ENCODE results near the gene MCOLN3. TPM values are rescaled to one million over a fixed set of nuclear protein-coding genes. Genes with fewer than 3 reads are reported as not detected.

Gene MCOLN3
- total RNA-seq, 4 donors from 2014 or later, result 2.1 to 37.7 (median 12.0) TPM

DNA sequence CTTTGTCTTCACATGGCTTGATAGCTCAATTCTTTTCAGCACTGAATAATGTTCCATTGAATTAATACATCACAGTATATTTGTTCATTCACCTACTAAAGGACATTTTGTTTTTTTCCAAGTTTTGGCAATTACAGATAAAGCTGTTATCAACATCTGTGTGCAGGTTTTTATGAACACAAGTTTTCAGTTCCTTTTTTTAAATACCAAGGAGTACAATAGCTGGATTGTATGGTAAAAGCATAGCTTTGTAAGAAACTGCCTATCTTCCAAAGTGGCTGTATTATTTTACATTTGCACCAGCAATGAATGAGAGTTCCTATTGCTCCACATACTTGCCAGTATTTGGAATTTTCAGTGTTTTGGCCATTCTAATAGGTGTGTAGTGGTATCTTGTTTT is 46.6 kb downstream of the MCOLN3 start:
- H3K27ac ChIP-seq, result no peak overlapping the region
- intact Hi-C loops (cut with DNase I; ENCODE audit: low total_unique reads), result no loop called here
- no peak for DNase-seq
- no peak overlapping the region for H3K4me3 ChIP-seq
- H3K36me3 ChIP-seq, result no peaks in the 10 kb centered on the region
- no peaks in the 10 kb centered on the region for H3K9me3 ChIP-seq
- peaks cover 0 to 4% of the 10 kb centered on the region in 2 donors for H3K4me1 ChIP-seq
- no peak for TF ChIP-seq POLR2A (IDR thresholded peaks at IDR 0.05)
- TF ChIP-seq, protein P1, sequence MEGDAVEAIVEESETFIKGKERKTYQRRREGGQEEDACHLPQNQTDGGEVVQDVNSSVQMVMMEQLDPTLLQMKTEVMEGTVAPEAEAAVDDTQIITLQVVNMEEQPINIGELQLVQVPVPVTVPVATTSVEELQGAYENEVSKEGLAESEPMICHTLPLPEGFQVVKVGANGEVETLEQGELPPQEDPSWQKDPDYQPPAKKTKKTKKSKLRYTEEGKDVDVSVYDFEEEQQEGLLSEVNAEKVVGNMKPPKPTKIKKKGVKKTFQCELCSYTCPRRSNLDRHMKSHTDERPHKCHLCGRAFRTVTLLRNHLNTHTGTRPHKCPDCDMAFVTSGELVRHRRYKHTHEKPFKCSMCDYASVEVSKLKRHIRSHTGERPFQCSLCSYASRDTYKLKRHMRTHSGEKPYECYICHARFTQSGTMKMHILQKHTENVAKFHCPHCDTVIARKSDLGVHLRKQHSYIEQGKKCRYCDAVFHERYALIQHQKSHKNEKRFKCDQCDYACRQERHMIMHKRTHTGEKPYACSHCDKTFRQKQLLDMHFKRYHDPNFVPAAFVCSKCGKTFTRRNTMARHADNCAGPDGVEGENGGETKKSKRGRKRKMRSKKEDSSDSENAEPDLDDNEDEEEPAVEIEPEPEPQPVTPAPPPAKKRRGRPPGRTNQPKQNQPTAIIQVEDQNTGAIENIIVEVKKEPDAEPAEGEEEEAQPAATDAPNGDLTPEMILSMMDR (IDR thresholded peaks at IDR 0.05), result no peak
- peaks cover 0 to 11% of the 10 kb centered on the region in 2 donors for H3K27me3 ChIP-seq

DNA sequence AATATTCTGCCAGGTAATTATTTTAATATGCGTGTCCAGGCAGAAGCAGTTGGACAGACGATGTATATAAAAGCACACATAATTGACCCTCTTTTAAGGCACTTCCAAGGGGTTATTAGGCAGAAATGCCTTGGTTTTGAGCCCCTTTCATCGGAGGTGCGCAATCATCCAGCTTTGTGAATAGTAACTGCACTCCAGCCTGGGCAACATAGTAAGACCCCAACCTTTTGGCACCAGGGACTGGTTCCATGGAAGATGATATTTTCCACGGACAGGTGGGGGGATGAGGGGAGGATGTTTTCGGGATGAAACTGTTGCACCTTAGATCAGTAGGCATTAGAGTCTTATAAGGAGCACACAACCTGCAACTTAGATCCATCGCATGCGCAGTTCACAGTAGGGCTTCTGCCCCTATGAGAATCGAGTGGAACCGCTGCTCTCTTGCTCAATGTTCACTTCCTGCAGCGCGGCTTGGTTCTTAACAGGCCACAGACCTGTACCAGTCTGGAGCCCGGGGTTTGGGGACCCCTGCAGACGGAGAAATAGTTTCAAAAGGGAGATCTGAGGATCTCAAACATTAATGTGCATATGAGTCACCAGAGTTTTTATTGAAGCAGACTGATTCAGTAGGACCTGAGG is 49.5 kb downstream of the MCOLN3 start:
- H3K4me1 ChIP-seq, result peaks cover 0 to 4% of the 10 kb centered on the region in 2 donors
- intact Hi-C loops (cut with DNase I; ENCODE audit: low total_unique reads), result no loop called here
- no peaks in the 10 kb centered on the region for H3K9me3 ChIP-seq
- H3K27me3 ChIP-seq, result peaks cover 0 to 15% of the 10 kb centered on the region in 2 donors
- no peak for TF ChIP-seq POLR2A (IDR thresholded peaks at IDR 0.05)
- TF ChIP-seq, protein P1 (IDR thresholded peaks at IDR 0.05), result no peak
- DNase-seq, result no peak
- H3K27ac ChIP-seq, result no peak overlapping the region
- no peak overlapping the region for H3K4me3 ChIP-seq
- H3K36me3 ChIP-seq, result no peaks in the 10 kb centered on the region

DNA sequence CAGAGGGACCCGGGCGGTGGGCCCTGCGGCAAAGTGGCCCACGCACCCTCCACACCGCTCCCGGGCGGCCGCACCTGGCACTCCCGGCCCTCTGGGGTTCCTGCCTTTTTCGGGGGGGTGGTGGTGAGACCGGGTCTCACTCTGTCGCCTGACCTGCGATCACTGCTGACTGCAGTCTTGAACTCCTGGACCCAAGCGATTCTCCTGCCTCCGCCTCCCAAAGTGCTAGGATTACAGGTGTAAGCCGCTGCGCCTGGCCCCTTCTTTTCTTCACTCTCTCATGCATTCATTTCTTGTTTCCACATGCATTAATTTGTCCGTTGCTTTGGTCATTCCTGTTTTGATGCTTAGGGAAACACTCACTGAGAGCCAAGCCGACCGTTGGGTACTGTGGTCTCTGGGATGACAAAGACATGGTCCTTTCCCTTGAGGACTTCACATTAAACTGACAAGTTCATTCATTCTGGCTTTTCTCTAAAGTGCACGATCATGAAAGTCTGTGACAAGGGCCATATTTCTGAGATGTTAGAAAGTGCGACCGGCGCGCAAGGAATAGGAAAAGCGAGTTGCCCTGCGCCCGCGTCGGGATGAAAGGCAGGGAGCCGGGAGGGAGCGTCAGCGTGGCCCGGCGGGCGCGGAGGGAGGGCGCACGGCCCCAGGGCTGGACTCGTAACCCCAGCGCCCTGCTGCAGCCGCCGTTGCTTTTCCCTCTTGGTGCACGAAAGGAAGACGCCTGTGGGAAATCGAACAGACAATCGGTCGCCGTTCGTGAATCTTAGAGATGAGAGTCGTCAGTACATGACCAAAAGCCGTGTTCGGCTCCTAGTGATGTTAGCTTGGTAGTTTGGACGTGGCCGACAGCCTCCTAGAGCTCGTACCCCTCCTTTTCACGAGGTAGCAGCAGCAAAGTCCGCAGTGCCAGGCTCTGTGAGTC is 50.4 kb downstream of the MCOLN3 start:
- intact Hi-C loops (cut with DNase I; ENCODE audit: low total_unique reads), result no loop called here
- Histone ChIP-seq H3K4me1 (peaks cover 0 to 4% of the 10 kb centered on the region in 2 donors), H3K36me3 (no peaks in the 10 kb centered on the region), H3K4me3 (peak overlapping the region; percentile 31 to 44), H3K27ac (no peak overlapping the region), H3K27me3 (peaks cover 0 to 15% of the 10 kb centered on the region in 2 donors), H3K9me3 (no peaks in the 10 kb centered on the region)
- no peak for TF ChIP-seq POLR2A (IDR thresholded peaks at IDR 0.05)
- TF ChIP-seq, protein P1 (IDR thresholded peaks at IDR 0.05), result no peak
- no peak for DNase-seq

DNA sequence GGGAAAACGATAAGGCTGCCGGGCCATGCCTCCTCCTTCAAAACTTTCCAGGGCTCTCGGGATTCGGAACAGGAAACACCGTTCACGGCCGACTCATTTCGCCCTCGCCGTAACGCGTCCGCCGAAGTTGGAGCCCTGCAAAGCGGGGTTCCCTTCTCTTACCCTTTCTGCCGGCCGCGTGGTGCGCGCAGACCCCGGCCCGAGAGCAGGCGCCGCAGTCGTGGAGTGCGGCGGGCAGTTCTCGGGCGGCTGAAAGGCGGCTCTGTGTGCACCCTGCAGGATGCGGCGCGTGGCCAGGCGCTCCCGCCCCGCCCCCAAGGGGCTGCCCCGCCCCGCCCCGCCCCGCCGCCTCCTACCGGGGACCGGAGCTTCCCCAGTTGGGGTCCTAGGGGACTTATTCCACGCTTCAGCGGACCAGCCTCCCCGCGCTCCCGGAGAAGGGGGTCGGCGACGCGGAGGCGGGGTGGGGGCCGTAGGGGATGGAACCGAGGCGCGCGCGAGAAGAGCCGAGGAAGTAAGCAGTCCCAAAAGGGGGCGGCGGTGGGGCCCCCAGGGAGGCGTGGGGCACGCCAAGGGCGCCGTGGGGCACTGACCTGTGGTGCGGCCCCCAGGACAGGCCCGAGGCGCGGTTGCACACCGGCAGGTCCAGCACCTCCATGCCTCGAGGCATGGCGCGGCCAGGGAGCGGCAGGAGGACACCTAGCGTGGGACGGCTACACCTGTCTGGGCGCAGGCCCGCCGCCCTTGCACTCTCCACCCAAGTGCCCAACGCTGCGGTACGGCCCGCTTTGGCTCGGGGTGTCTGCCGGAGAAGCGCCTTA is 51.2 kb downstream of the MCOLN3 start, which contains the start of gene MCOLN2:
TSS of gene MCOLN2 (minus strand) at position 268 of the 821 bp plus-strand sequence. CDS start at position 27, 241 bp downstream.
- Histone ChIP-seq H3K4me1 (peaks cover 0 to 4% of the 10 kb centered on the region in 2 donors), H3K36me3 (no peaks in the 10 kb centered on the region), H3K9me3 (no peaks in the 10 kb centered on the region), H3K4me3 (peak within 1 kb of the TSS; percentile 31 to 44), H3K27ac (no peak within 1 kb of the TSS), H3K27me3 (peaks cover 0 to 15% of the 10 kb centered on the region in 2 donors)
- intact Hi-C loops (cut with DNase I; ENCODE audit: low total_unique reads), result no loop called here
- peak in 1 of 2 donors; percentile 29 for DNase-seq
- no peak for TF ChIP-seq POLR2A (IDR thresholded peaks at IDR 0.05)
- TF ChIP-seq, protein P1 (IDR thresholded peaks at IDR 0.05), result no peak

All from uterus (tissue), 4 donors.